ENCODE measurements around the gene SLC39A1. TPM values are rescaled to one million over a fixed set of nuclear protein-coding genes. Genes with fewer than 3 reads are reported as not detected.

SLC39A1 gene
- total RNA-seq, 1 experiment from 2014 or later = 124 TPM

GRCh38 chr1:153960206-153960605 is 3.1 kb downstream of the SLC39A1 start:
- TF ChIP-seq, protein P1, sequence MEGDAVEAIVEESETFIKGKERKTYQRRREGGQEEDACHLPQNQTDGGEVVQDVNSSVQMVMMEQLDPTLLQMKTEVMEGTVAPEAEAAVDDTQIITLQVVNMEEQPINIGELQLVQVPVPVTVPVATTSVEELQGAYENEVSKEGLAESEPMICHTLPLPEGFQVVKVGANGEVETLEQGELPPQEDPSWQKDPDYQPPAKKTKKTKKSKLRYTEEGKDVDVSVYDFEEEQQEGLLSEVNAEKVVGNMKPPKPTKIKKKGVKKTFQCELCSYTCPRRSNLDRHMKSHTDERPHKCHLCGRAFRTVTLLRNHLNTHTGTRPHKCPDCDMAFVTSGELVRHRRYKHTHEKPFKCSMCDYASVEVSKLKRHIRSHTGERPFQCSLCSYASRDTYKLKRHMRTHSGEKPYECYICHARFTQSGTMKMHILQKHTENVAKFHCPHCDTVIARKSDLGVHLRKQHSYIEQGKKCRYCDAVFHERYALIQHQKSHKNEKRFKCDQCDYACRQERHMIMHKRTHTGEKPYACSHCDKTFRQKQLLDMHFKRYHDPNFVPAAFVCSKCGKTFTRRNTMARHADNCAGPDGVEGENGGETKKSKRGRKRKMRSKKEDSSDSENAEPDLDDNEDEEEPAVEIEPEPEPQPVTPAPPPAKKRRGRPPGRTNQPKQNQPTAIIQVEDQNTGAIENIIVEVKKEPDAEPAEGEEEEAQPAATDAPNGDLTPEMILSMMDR (IDR thresholded peaks at IDR 0.05; ENCODE audit: unreplicated experiment) = no peak
- Mint-ChIP-seq H3K9me3 (ENCODE audit: unreplicated experiment) (no peaks in the 10 kb centered on the region), H3K36me3 (ENCODE audit: insufficient read depth, unreplicated experiment) (peaks cover 45% of the 10 kb centered on the region), H3K4me1 (ENCODE audit: insufficient read depth, unreplicated experiment) (peaks cover 61% of the 10 kb centered on the region), H3K27ac (ENCODE audit: low read depth, unreplicated experiment) (no peak overlapping the region), H3K27me3 (ENCODE audit: insufficient read depth, unreplicated experiment) (no peaks in the 10 kb centered on the region), H3K4me3 (ENCODE audit: unreplicated experiment) (no peak overlapping the region)
- POLR2A ChIA-PET = interaction anchor here (0.9 to 16.7 kb wide), 6 partner anchors 2 to 327 kb away, joined by 3 to 647 read pairs (median 248); partner anchors contain the start of genes CHTOP, CREB3L4, CRTC2 and DENND4B
- CTCF ChIA-PET = interaction anchor here (0.5 to 5.6 kb wide), 4 partner anchors 12 to 219 kb away, joined by 3 to 60 read pairs (median 22); partner anchors contain the start of genes DENND4B and RAB13
- BruUV-seq (replicated peaks) = no TSS peak
- intact Hi-C loops (cut with micrococcal nuclease) = loop anchor here (5.0 kb wide), 1 partner anchor 312 kb away; the partner anchor contains the start of gene HAX1
- no peak for DNase-seq (ENCODE audit: unreplicated experiment)

DNA sequence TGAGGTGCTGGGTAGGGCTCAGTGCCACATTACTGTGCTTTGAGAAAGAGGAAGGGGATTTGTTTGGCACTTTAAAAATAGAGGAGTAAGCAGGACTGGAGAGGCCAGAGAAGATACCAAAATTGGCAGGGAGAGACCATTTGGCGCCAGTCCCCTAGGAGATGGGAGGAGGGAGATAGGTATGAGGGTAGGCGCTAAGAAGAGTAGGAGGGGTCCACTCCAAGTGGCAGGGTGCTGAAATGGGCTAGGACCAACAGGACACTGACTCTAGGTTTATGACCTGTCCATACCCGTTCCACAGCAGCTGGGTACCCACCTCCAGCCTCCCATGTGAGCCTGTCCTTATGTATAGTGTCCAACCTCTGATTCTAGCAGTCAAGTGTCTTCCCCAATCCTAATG is 3.9 kb downstream of the SLC39A1 start:
- Mint-ChIP-seq H3K36me3 (ENCODE audit: insufficient read depth, unreplicated experiment) (peaks cover 46% of the 10 kb centered on the region), H3K9me3 (ENCODE audit: unreplicated experiment) (no peaks in the 10 kb centered on the region), H3K4me1 (ENCODE audit: insufficient read depth, unreplicated experiment) (peaks cover 58% of the 10 kb centered on the region), H3K27me3 (ENCODE audit: insufficient read depth, unreplicated experiment) (no peaks in the 10 kb centered on the region), H3K27ac (ENCODE audit: low read depth, unreplicated experiment) (no peak overlapping the region), H3K4me3 (ENCODE audit: unreplicated experiment) (no peak overlapping the region)
- ChIA-PET CTCF (interaction anchor here (0.6 to 5.6 kb wide), 3 partner anchors 13 to 220 kb away, joined by 5 to 60 read pairs (median 40); partner anchors contain the start of genes DENND4B and RAB13), POLR2A (interaction anchor here (0.6 to 16.7 kb wide), 9 partner anchors 2 to 347 kb away, joined by 3 to 647 read pairs (median 32); partner anchors contain the start of genes CHTOP, CREB3L4, CRTC2 and DENND4B)
- DNase-seq (ENCODE audit: unreplicated experiment) = no peak
- TF ChIP-seq, protein P1 (IDR thresholded peaks at IDR 0.05; ENCODE audit: unreplicated experiment) = no peak
- BruUV-seq (replicated peaks) = TSS peak; percentile 10
- intact Hi-C loops (cut with micrococcal nuclease) = loop anchor here (2.0 kb wide), 1 partner anchor 27 kb away; the partner anchor contains the start of gene RAB13

DNA sequence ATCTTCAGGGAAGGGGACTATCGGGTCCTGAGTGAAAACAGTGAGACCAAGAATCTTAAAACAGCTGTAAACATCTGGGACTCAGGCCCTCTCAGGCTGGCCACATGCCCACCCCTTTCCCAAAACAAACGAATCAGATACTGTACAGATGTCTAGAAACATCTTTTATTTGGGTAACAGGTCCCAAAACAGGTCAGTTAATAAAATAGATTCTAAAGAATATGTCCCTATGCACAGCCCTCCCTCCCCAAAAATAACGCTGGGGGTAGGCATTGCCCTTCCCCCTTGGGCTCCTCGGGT is 4.4 kb downstream of the SLC39A1 start:
- CTCF ChIA-PET = interaction anchor here (0.9 to 5.6 kb wide), 4 partner anchors 8 to 83 kb away, joined by 3 to 60 read pairs (median 5); partner anchors contain the start of genes DENND4B and RAB13
- Mint-ChIP-seq H3K4me3 (ENCODE audit: unreplicated experiment) (peak overlapping the region; percentile 96), H3K27ac (ENCODE audit: low read depth, unreplicated experiment) (peak overlapping the region; percentile 92), H3K4me1 (ENCODE audit: insufficient read depth, unreplicated experiment) (peaks cover 59% of the 10 kb centered on the region), H3K36me3 (ENCODE audit: insufficient read depth, unreplicated experiment) (peaks cover 52% of the 10 kb centered on the region), H3K27me3 (ENCODE audit: insufficient read depth, unreplicated experiment) (no peaks in the 10 kb centered on the region), H3K9me3 (ENCODE audit: unreplicated experiment) (no peaks in the 10 kb centered on the region)
- TF ChIP-seq, protein P1 (IDR thresholded peaks at IDR 0.05; ENCODE audit: unreplicated experiment) = no peak
- no peak for DNase-seq (ENCODE audit: unreplicated experiment)
- POLR2A ChIA-PET = interaction anchor here (0.6 to 16.7 kb wide), 19 partner anchors 3 to 398 kb away, joined by 3 to 647 read pairs (median 6); partner anchors contain the start of genes CHTOP, CREB3L4, CRTC2 and DENND4B
- no TSS peak for BruUV-seq (replicated peaks)
- intact Hi-C loops (cut with micrococcal nuclease) = loop anchor here (2.0 kb wide), 1 partner anchor 28 kb away; the partner anchor contains the start of gene RAB13

- H3K4me1 Mint-ChIP-seq (ENCODE audit: insufficient read depth, unreplicated experiment) = peaks cover 55% of the 10 kb centered on the region
- H3K36me3 Mint-ChIP-seq (ENCODE audit: insufficient read depth, unreplicated experiment) = peaks cover 57% of the 10 kb centered on the region
- peak; percentile 100 for DNase-seq (ENCODE audit: unreplicated experiment)
- TF ChIP-seq, protein P1 (IDR thresholded peaks at IDR 0.05; ENCODE audit: unreplicated experiment) = no peak
- H3K27ac Mint-ChIP-seq (ENCODE audit: low read depth, unreplicated experiment) = peak within 1 kb of the TSS; percentile 92
- CTCF ChIA-PET = interaction anchor here (0.6 to 5.6 kb wide), 7 partner anchors 8 to 1878 kb away, joined by 3 to 60 read pairs (median 3); partner anchors contain the start of genes DENND4B and RAB13
- no peaks in the 10 kb centered on the region for H3K27me3 Mint-ChIP-seq (ENCODE audit: insufficient read depth, unreplicated experiment)
- intact Hi-C loops (cut with micrococcal nuclease) = loop anchor here (2.0 kb wide), 1 partner anchor 28 kb away; the partner anchor contains the start of gene RAB13
- H3K9me3 Mint-ChIP-seq (ENCODE audit: unreplicated experiment) = no peaks in the 10 kb centered on the region
- H3K4me3 Mint-ChIP-seq (ENCODE audit: unreplicated experiment) = peak within 1 kb of the TSS; percentile 96
- POLR2A ChIA-PET = interaction anchor here (0.6 to 16.7 kb wide), 24 partner anchors 4 to 397 kb away, joined by 3 to 647 read pairs (median 4); partner anchors contain the start of genes CHTOP, CREB3L4, CRTC2 and DENND4B
- BruUV-seq (replicated peaks) = no TSS peak
Measured at GRCh38 chr1:153958111-153958960, 5.0 kb downstream of the SLC39A1 start, which contains the start of gene CRTC2. Gene CRTC2, minus strand, starts transcription at chr1:153958612. Its CDS starts 115 bp downstream, at chr1:153958497.
